Right atrium auricular region (tissue), 2 donors: ENCODE measurements around the gene PIP. TPM values are rescaled to one million over a fixed set of nuclear protein-coding genes. Genes with fewer than 3 reads are reported as not detected.

Experiments used
- DNase-seq: peaks from one replicate; pipeline ENCODE4 v3.0.0-alpha.2; 2019; ENCODE audit warnings: low spot score
- H3K27ac ChIP-seq, 2 donors: fragments of 200-600 bp; sonication (generic); 1 replicate in 1 of 2; 2 replicates in 1 of 2; pipeline ENCODE4 v1.5.1; 2016 to 2019
- H3K27me3 ChIP-seq, 2 donors: fragments of 200-600 bp; sonication (generic); one replicate each; pipeline versions ENCODE4 v1.5.1 to v1.6.0; 2017 to 2019
- H3K36me3 ChIP-seq: fragments of 200-600 bp; sonication (generic); one replicate; pipeline ENCODE4 v1.5.1; 2016
- H3K4me1 ChIP-seq, 2 donors: fragments of 200-600 bp; sonication (generic); one replicate each; pipeline versions ENCODE4 v1.5.1 to v1.6.0; 2017 to 2019
- H3K4me3 ChIP-seq, 2 donors: fragments of 200-600 bp; sonication (generic); 1 replicate in 1 of 2; 2 replicates in 1 of 2; pipeline ENCODE4 v1.5.1; 2017 to 2019; ENCODE audit warnings: mild to moderate bottlenecking in 1 of 2, moderate library complexity in 1 of 2
- H3K9me3 ChIP-seq, 2 donors: fragments of 200-600 bp; sonication (generic); one replicate each; pipeline ENCODE4 v1.5.1; 2019
- total RNA-seq, 2 donors: library from RNA; depleted of rRNA; stranded (reverse); fragments of >200 nt; gene quantifications; one replicate each; pipeline ENCODE4 v1.1.0, GENCODE V29; 2016
- TF ChIP-seq, protein P1 (sequence below), 2 donors: fragments of 200-600 bp; sonication (generic); IDR thresholded peaks; one replicate each; pipeline ENCODE4 v1.5.1; 2019; ENCODE audit warnings: antibody characterized with exemption in 2 of 2

Gene PIP
- total RNA-seq, 2 donors from 2014 or later: not detected

DNA sequence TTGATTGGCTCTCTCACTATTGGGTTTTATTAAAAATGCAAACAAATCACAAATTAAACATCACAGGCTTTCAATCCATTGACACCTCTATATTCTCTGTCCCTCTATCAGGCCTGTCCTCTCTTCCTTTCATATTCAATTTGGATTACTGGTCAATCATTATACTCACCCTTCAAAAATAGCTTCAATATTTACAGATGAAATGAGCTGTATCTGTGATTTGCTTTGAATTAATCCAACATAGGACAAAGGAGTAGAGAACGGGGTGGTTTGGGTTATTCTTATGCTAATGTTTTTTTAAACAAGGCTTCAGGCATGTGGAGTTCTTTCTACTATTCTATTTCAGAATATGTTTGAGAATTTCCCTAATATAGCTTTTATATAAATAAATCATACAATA lies 53.7 kb downstream of the PIP start:
- Histone ChIP-seq H3K4me3 (no peak overlapping the region), H3K4me1 (no peaks in the 10 kb centered on the region), H3K27me3 (no peaks in the 10 kb centered on the region), H3K36me3 (no peaks in the 10 kb centered on the region), H3K9me3 (no peaks in the 10 kb centered on the region), H3K27ac (no peak overlapping the region)
- no peak for DNase-seq
- TF ChIP-seq, protein P1, sequence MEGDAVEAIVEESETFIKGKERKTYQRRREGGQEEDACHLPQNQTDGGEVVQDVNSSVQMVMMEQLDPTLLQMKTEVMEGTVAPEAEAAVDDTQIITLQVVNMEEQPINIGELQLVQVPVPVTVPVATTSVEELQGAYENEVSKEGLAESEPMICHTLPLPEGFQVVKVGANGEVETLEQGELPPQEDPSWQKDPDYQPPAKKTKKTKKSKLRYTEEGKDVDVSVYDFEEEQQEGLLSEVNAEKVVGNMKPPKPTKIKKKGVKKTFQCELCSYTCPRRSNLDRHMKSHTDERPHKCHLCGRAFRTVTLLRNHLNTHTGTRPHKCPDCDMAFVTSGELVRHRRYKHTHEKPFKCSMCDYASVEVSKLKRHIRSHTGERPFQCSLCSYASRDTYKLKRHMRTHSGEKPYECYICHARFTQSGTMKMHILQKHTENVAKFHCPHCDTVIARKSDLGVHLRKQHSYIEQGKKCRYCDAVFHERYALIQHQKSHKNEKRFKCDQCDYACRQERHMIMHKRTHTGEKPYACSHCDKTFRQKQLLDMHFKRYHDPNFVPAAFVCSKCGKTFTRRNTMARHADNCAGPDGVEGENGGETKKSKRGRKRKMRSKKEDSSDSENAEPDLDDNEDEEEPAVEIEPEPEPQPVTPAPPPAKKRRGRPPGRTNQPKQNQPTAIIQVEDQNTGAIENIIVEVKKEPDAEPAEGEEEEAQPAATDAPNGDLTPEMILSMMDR (IDR thresholded peaks at IDR 0.05): no peak

DNA sequence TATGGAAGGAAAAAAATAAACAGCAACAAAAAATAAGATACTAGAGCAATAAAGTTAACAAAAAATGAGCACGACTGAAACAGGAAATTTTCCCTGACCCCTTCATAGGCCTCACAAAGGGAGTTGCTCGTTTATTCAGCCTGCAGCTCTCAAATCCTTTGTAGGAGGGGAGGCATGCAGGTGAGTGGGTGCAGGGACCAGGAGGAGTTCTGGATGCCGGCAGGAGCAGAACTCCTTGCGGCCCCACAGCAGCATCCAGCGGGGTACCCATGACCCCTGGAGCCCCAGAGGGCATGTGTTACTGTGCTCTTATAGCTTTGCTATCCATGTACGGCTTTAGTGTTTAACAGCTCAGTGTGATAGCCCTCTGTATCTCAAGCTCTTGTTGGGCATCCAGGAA lies 57.1 kb downstream of the PIP start:
- no peaks in the 10 kb centered on the region for H3K4me1 ChIP-seq
- H3K9me3 ChIP-seq: no peaks in the 10 kb centered on the region
- H3K27ac ChIP-seq: no peak overlapping the region
- TF ChIP-seq, protein P1 (IDR thresholded peaks at IDR 0.05): no peak
- no peak for DNase-seq
- no peaks in the 10 kb centered on the region for H3K27me3 ChIP-seq
- H3K4me3 ChIP-seq: no peak overlapping the region
- no peaks in the 10 kb centered on the region for H3K36me3 ChIP-seq

Other genes with a start within 250 kb of the PIP start
- under 1 TPM; 0.19 to 0.71 TPM for gene TRPV6, start 246.3 kb upstream of the PIP start, total RNA-seq
- gene TRPV5, start 198.3 kb upstream of the PIP start, total RNA-seq: not detected
- not detected for gene LLCFC1, start 192.6 kb upstream of the PIP start, total RNA-seq
- under 1 TPM in 1 of 2 donors, not detected in 1; 0.12 TPM for gene KEL, start 169.7 kb upstream of the PIP start, total RNA-seq
- gene OR9A2, start 104.9 kb upstream of the PIP start, total RNA-seq: not detected
- not detected for gene OR6V1, start 79.7 kb upstream of the PIP start, total RNA-seq
- not detected for gene TAS2R39, start 51.3 kb downstream of the PIP start, total RNA-seq
- not detected for gene TAS2R40, start 90.0 kb downstream of the PIP start, total RNA-seq
- gene GSTK1, start 131.4 kb downstream of the PIP start, total RNA-seq: 100 to 1,000 TPM; 169 to 270 TPM
- gene TMEM139, start 152.9 kb downstream of the PIP start, total RNA-seq: 10 to 100 TPM in 1 of 2 donors, 1 to 10 TPM in 1; 7.8 to 12.3 TPM
- gene CASP2, start 156.3 kb downstream of the PIP start, total RNA-seq: 1 to 10 TPM; 5.2 to 7.6 TPM
- not detected for gene CLCN1, start 184.0 kb downstream of the PIP start, total RNA-seq
- under 1 TPM; 0.08 to 0.48 TPM for gene FAM131B, start 230.6 kb downstream of the PIP start, total RNA-seq
- 10 to 100 TPM; 48.3 to 93.7 TPM for gene ZYX, start 249.3 kb downstream of the PIP start, total RNA-seq